Smooth muscle cell (in vitro differentiated cells): ENCODE data around the gene FDX2. TPM values are rescaled to one million over a fixed set of nuclear protein-coding genes. Genes with fewer than 3 reads are reported as not detected.

Experiments used
- DNase-seq: peaks from one replicate; lab custom pipeline; 2025; ENCODE audit not compliant: unreplicated experiment; lab: John Stamatoyannopoulos, UW
- H2AFZ ChIP-seq: fragments of 200-600 bp; sonication (generic); 2 replicates; pipeline ENCODE4 v1.6.0; 2016; ENCODE audit warnings: antibody characterized with exemption, low read depth, mild to moderate bottlenecking
- H3F3A ChIP-seq: fragments of 200-600 bp; sonication (generic); 2 replicates; pipeline ENCODE4 v1.6.0; 2017; ENCODE audit warnings: antibody characterized with exemption, low read depth
- H3K27ac ChIP-seq: fragments of 200-600 bp; sonication (generic); 2 replicates; pipeline ENCODE4 v1.5.1; 2016; ENCODE audit warnings: low read depth, mild to moderate bottlenecking
- H3K27me3 ChIP-seq: fragments of 200-600 bp; sonication (generic); 2 replicates; pipeline ENCODE4 v1.6.1; 2016; ENCODE audit warnings: low read depth, mild to moderate bottlenecking
- H3K36me3 ChIP-seq: fragments of 200-600 bp; sonication (generic); 2 replicates; pipeline ENCODE4 v1.5.1; 2016; ENCODE audit warnings: low read depth
- H3K4me1 ChIP-seq: fragments of 200-600 bp; sonication (generic); 2 replicates; pipeline ENCODE4 v1.5.1; 2016; ENCODE audit warnings: low read depth
- H3K4me2 ChIP-seq: fragments of 200-600 bp; sonication (generic); 2 replicates; pipeline ENCODE4 v1.6.0; 2016; ENCODE audit warnings: mild to moderate bottlenecking
- H3K4me3 ChIP-seq: fragments of 200-600 bp; sonication (generic); 2 replicates; pipeline ENCODE4 v1.5.1; 2016; ENCODE audit warnings: mild to moderate bottlenecking
- H3K79me2 ChIP-seq: fragments of 200-600 bp; sonication (generic); 2 replicates; pipeline ENCODE4 v1.6.0; 2016; ENCODE audit warnings: low read depth, mild to moderate bottlenecking
- H3K9ac ChIP-seq: fragments of 200-600 bp; sonication (generic); 2 replicates; pipeline ENCODE4 v1.6.0; 2016; ENCODE audit warnings: low read depth
- H3K9me3 ChIP-seq: fragments of 200-600 bp; sonication (generic); replicated peaks from 2 replicates; pipeline ENCODE4 v1.5.1; 2016; ENCODE audit warnings: low read depth
- H4K20me1 ChIP-seq: fragments of 200-600 bp; sonication (generic); 2 replicates; pipeline ENCODE4 v1.6.0; 2016; ENCODE audit warnings: low read depth
- WGBS: methylation state at CpG from one replicate; pipeline ENCODE4 v1.1.7; 2016; ENCODE audit warnings: low lambda C conversion rate; 5-methylcytosine and 5-hydroxymethylcytosine counted together
- polyA plus RNA-seq: library from polyadenylated mRNA; unstranded; fragments of >200 nt; fragmentation: Nextera tagmentation; extraction: Ambion mirVana; gene quantifications from 2 replicates; pipeline ENCODE4 v1.2.1, GENCODE V29; 2016
- small RNA-seq: library from RNA; depleted of rRNA; stranded (forward); fragments of <200 nt; gene quantifications from one replicate; pipeline ENCODE3, GENCODE V24; 2014
- total RNA-seq: library from RNA; depleted of rRNA; stranded (reverse); fragments of >200 nt; gene quantifications from 2 replicates; pipeline ENCODE4 v1.2.3, GENCODE V29; 2014
- TF ChIP-seq, protein P1 (sequence below): fragments of 200-600 bp; sonication (generic); IDR thresholded peaks from 2 replicates; pipeline ENCODE4 v1.5.1; 2017; ENCODE audit warnings: borderline replicate concordance, mild to moderate bottlenecking, antibody characterized with exemption; ENCODE audit not compliant: insufficient read depth, poor library complexity, severe bottlenecking

The FDX2 gene
- total and polyA plus RNA-seq, 2 experiments from 2014 or later: 15.3 to 39.1 TPM

DNA sequence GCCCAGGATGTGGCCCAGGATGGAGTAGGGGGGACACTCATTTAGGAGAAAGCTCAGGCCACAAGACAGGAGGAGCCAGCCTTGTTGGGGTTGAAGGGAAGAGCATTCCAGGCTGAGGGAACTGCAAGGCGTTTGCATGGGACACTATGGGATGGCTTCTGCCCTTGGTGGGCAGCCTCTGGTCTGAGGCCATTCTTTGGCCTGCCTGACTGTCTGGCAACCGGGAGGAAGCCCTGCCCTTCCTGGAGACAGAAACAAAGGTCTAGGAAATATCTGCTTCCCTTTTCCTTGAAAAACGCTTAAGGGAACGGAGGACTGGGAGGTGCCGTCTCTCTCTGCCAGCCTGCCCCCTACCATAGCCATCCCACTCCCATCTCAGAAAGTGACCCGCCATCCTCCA, 47.7 kb downstream of the FDX2 start:
- no peak for DNase-seq
- H3K79me2 ChIP-seq: no peaks in the 10 kb centered on the region
- H3F3A ChIP-seq: no peaks in the 10 kb centered on the region
- H4K20me1 ChIP-seq: no peaks in the 10 kb centered on the region
- H2AFZ ChIP-seq: no peak overlapping the region
- H3K4me3 ChIP-seq: no peak overlapping the region
- WGBS: 92% methylated on average over 6 of the region's 6 CpGs
- H3K4me1 ChIP-seq: no peaks in the 10 kb centered on the region
- no peak overlapping the region for H3K27ac ChIP-seq
- H3K9ac ChIP-seq: no peak overlapping the region
- TF ChIP-seq, protein P1, sequence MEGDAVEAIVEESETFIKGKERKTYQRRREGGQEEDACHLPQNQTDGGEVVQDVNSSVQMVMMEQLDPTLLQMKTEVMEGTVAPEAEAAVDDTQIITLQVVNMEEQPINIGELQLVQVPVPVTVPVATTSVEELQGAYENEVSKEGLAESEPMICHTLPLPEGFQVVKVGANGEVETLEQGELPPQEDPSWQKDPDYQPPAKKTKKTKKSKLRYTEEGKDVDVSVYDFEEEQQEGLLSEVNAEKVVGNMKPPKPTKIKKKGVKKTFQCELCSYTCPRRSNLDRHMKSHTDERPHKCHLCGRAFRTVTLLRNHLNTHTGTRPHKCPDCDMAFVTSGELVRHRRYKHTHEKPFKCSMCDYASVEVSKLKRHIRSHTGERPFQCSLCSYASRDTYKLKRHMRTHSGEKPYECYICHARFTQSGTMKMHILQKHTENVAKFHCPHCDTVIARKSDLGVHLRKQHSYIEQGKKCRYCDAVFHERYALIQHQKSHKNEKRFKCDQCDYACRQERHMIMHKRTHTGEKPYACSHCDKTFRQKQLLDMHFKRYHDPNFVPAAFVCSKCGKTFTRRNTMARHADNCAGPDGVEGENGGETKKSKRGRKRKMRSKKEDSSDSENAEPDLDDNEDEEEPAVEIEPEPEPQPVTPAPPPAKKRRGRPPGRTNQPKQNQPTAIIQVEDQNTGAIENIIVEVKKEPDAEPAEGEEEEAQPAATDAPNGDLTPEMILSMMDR: no peak
- no peaks in the 10 kb centered on the region for H3K9me3 ChIP-seq
- peaks cover 9% of the 10 kb centered on the region for H3K27me3 ChIP-seq
- no peak overlapping the region for H3K4me2 ChIP-seq
- H3K36me3 ChIP-seq: no peaks in the 10 kb centered on the region

DNA sequence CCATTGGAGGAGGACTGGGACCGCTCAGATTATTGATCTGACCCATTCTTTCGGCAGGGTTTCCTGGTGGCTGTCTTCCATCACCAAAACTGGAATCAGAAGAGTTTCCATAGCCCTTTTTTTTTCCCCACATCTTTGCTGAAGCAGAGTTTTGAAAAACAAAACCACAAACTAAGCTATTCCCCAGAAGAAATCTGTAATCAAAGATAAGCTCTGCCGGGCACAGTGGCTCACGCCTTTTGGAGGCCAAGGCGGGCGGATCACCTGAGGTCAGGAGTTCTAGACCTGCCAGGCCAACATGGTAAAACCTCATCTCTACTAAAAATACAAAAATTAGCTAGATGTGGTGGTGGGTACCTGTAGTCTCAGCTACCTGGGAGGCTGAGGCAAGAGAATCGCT, 49.1 kb downstream of the FDX2 start:
- Histone ChIP-seq H3K4me3 (no peak overlapping the region), H3K36me3 (no peaks in the 10 kb centered on the region), H3K4me1 (no peaks in the 10 kb centered on the region), H2AFZ (no peak overlapping the region), H3K27me3 (peaks cover 9% of the 10 kb centered on the region), H3K9ac (no peak overlapping the region), H3F3A (no peaks in the 10 kb centered on the region), H4K20me1 (no peaks in the 10 kb centered on the region), H3K4me2 (no peak overlapping the region), H3K9me3 (no peaks in the 10 kb centered on the region), H3K27ac (no peak overlapping the region), H3K79me2 (no peaks in the 10 kb centered on the region)
- DNase-seq: no peak
- WGBS: 92% methylated on average over 7 of the region's 7 CpGs
- TF ChIP-seq, protein P1: no peak

DNA sequence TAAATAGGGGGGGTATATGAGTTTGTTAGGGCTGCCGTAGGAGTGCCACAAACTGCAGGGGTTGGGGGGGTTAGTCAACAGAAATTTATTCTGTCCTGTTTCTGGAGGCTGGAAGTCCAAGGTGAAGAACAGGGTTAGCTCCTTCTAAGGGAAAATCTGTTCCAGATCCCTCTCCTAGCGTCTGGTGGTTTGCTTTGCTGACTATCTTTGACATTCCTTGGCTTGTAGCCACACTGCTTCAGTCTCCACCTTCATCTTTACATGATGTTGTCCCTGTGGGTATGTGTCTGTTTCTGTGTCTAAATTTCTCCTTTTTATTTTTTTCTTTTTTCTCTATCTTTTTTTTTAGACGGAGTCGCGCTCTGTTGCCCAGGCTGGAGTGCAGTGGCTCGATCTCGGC, 53.0 kb downstream of the FDX2 start:
- no peaks in the 10 kb centered on the region for H3K36me3 ChIP-seq
- H3K79me2 ChIP-seq: no peaks in the 10 kb centered on the region
- 83% methylated on average over 7 of the region's 7 CpGs for WGBS
- TF ChIP-seq, protein P1: no peak
- no peak overlapping the region for H2AFZ ChIP-seq
- no peaks in the 10 kb centered on the region for H3K9me3 ChIP-seq
- H3K9ac ChIP-seq: no peak overlapping the region
- no peak for DNase-seq
- no peaks in the 10 kb centered on the region for H3K27me3 ChIP-seq
- no peaks in the 10 kb centered on the region for H3F3A ChIP-seq
- H3K4me3 ChIP-seq: no peak overlapping the region
- H3K4me1 ChIP-seq: no peaks in the 10 kb centered on the region
- H4K20me1 ChIP-seq: no peaks in the 10 kb centered on the region
- H3K4me2 ChIP-seq: no peak overlapping the region
- no peak overlapping the region for H3K27ac ChIP-seq

DNA sequence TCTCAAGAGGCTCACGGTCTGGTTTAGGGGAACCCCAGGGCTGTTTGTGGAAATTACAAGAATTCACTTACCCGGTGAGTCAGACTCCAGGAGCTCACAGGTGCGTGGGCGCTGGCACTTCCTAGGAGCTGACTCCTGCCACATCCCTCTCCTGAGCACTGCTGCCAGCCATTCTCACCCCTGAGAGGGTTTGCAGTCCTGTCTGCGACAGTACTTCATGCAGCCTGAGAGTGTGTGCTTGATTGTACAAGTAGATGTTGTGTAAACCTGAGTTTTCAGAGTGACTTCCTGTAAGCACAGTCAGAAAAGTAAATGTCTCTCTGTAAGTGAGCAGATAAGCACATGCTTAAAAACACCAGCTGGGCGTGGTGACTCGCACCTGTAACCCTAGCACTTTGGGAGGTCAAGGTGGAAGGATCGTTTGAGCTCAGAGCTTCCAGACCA, 55.7 kb downstream of the FDX2 start:
- H3K4me1 ChIP-seq: no peaks in the 10 kb centered on the region
- H3K27me3 ChIP-seq: no peaks in the 10 kb centered on the region
- H3K4me3 ChIP-seq: no peak overlapping the region
- H3K36me3 ChIP-seq: no peaks in the 10 kb centered on the region
- H3K9ac ChIP-seq: no peak overlapping the region
- H3K4me2 ChIP-seq: no peak overlapping the region
- TF ChIP-seq, protein P1: no peak
- no peaks in the 10 kb centered on the region for H3F3A ChIP-seq
- no peaks in the 10 kb centered on the region for H3K9me3 ChIP-seq
- H3K27ac ChIP-seq: no peak overlapping the region
- no peak for DNase-seq
- H2AFZ ChIP-seq: no peak overlapping the region
- WGBS: 86% methylated on average over 8 of the region's 8 CpGs
- H4K20me1 ChIP-seq: no peaks in the 10 kb centered on the region
- H3K79me2 ChIP-seq: no peaks in the 10 kb centered on the region

Small RNA genes within 50 kb of the gene (small RNA-seq; reads per million reads assigned to genes)
- gene AC011511.1 (not detected), gene AC011511.4 (not detected)

Other genes starting within 250 kb of the FDX2 start
- gene SHFL, start 229.7 kb downstream of the FDX2 start, total RNA-seq: 13.7 and 15.6 TPM in 2 replicates
- 22.6 and 28.7 TPM in 2 replicates for gene SHFL, start 229.7 kb downstream of the FDX2 start, polyA plus RNA-seq
- 3.5 and 5.5 TPM in 2 replicates for gene ANGPTL6, start 213.3 kb downstream of the FDX2 start, total RNA-seq
- gene ANGPTL6, start 213.3 kb downstream of the FDX2 start, polyA plus RNA-seq: 7.2 and 8.6 TPM in 2 replicates
- 9.7 and 11.1 TPM in 2 replicates for gene PPAN, start 209.7 kb downstream of the FDX2 start, total RNA-seq
- gene PPAN, start 209.7 kb downstream of the FDX2 start, polyA plus RNA-seq: 22.6 and 25.6 TPM in 2 replicates
- 1.5 and 2.0 TPM in 2 replicates for gene P2RY11, start 204.3 kb downstream of the FDX2 start, total RNA-seq
- 3.8 and 9.7 TPM in 2 replicates for gene P2RY11, start 204.3 kb downstream of the FDX2 start, polyA plus RNA-seq
- gene EIF3G, start 196.1 kb downstream of the FDX2 start, total RNA-seq: 138 and 164 TPM in 2 replicates
- 185 and 196 TPM in 2 replicates for gene EIF3G, start 196.1 kb downstream of the FDX2 start, polyA plus RNA-seq
- gene DNMT1, start 121.1 kb downstream of the FDX2 start, total RNA-seq: 37.6 and 39.5 TPM in 2 replicates
- gene DNMT1, start 121.1 kb downstream of the FDX2 start, polyA plus RNA-seq: 56.7 and 78.4 TPM in 2 replicates
- 6.4 and 9.8 TPM in 2 replicates for gene S1PR2, start 84.7 kb downstream of the FDX2 start, total RNA-seq
- gene S1PR2, start 84.7 kb downstream of the FDX2 start, polyA plus RNA-seq: 6.5 and 7.4 TPM in 2 replicates
- 36.4 and 47.8 TPM in 2 replicates for gene MRPL4, start 63.8 kb downstream of the FDX2 start, total RNA-seq
- gene MRPL4, start 63.8 kb downstream of the FDX2 start, polyA plus RNA-seq: 63.5 and 72.1 TPM in 2 replicates
- 4.6 and 10.4 TPM in 2 replicates for gene ICAM1, start 44.9 kb downstream of the FDX2 start, total RNA-seq
- gene ICAM1, start 44.9 kb downstream of the FDX2 start, polyA plus RNA-seq: 9.2 and 9.7 TPM in 2 replicates
- gene ICAM4, start 29.1 kb downstream of the FDX2 start, total RNA-seq: 0.90 and 1.9 TPM in 2 replicates
- gene ICAM4, start 29.1 kb downstream of the FDX2 start, polyA plus RNA-seq: 2.2 and 3.4 TPM in 2 replicates
- gene ICAM5, start 26.1 kb downstream of the FDX2 start, total RNA-seq: 1.9 and 4.0 TPM in 2 replicates
- gene ICAM5, start 26.1 kb downstream of the FDX2 start, polyA plus RNA-seq: 4.4 and 6.4 TPM in 2 replicates
- 2.9 TPM in 1 of 2 replicates, not detected in the other for gene ZGLP1, start 6.2 kb downstream of the FDX2 start, total RNA-seq
- gene ZGLP1, start 6.2 kb downstream of the FDX2 start, polyA plus RNA-seq: 4.8 and 6.1 TPM in 2 replicates
- gene RAVER1, start 17.5 kb upstream of the FDX2 start, total RNA-seq: 8.3 and 18.3 TPM in 2 replicates
- gene RAVER1, start 17.5 kb upstream of the FDX2 start, polyA plus RNA-seq: 35.5 and 43.0 TPM in 2 replicates
- 4.5 and 6.5 TPM in 2 replicates for gene ICAM3, start 23.6 kb upstream of the FDX2 start, total RNA-seq
- gene ICAM3, start 23.6 kb upstream of the FDX2 start, polyA plus RNA-seq: 29.3 and 31.3 TPM in 2 replicates
- 52.5 and 53.1 TPM in 2 replicates for gene TYK2, start 64.6 kb upstream of the FDX2 start, total RNA-seq
- 90.8 and 98.4 TPM in 2 replicates for gene TYK2, start 64.6 kb upstream of the FDX2 start, polyA plus RNA-seq
- gene CDC37, start 87.5 kb upstream of the FDX2 start, total RNA-seq: 98.4 and 103 TPM in 2 replicates
- 186 and 198 TPM in 2 replicates for gene CDC37, start 87.5 kb upstream of the FDX2 start, polyA plus RNA-seq
- 2.7 and 3.3 TPM in 2 replicates for gene PDE4A, start 104.5 kb upstream of the FDX2 start, total RNA-seq
- 12.3 and 16.4 TPM in 2 replicates for gene PDE4A, start 104.5 kb upstream of the FDX2 start, polyA plus RNA-seq
- gene KEAP1, start 187.3 kb upstream of the FDX2 start, total RNA-seq: 24.9 and 39.3 TPM in 2 replicates
- gene KEAP1, start 187.3 kb upstream of the FDX2 start, polyA plus RNA-seq: 53.1 and 60.4 TPM in 2 replicates
- gene S1PR5, start 201.4 kb upstream of the FDX2 start, total RNA-seq: 5.3 and 6.3 TPM in 2 replicates
- gene S1PR5, start 201.4 kb upstream of the FDX2 start, polyA plus RNA-seq: 6.8 and 9.0 TPM in 2 replicates
- 12.9 and 13.8 TPM in 2 replicates for gene ATG4D, start 227.9 kb upstream of the FDX2 start, total RNA-seq
- 19.0 and 29.7 TPM in 2 replicates for gene ATG4D, start 227.9 kb upstream of the FDX2 start, polyA plus RNA-seq
- gene KRI1, start 250.0 kb upstream of the FDX2 start, total RNA-seq: 4.9 and 7.1 TPM in 2 replicates
- gene KRI1, start 250.0 kb upstream of the FDX2 start, polyA plus RNA-seq: 10.1 and 18.0 TPM in 2 replicates